Epithelial cell of proximal tubule (primary cell): Measurements from ENCODE around the gene KRT16. TPM values are rescaled to one million over a fixed set of nuclear protein-coding genes. Genes with fewer than 3 reads are reported as not detected.

Experiments used
- DNase-seq: peaks from one replicate; pipeline ENCODE4 v3.0.0-alpha.2; 2011; ENCODE audit warnings: low read depth
- H3K4me3 ChIP-seq: 2 replicates; pipeline ENCODE4 v1.5.1; 2011; ENCODE audit warnings: low read depth, mild to moderate bottlenecking, low read length
- CTCF ChIP-seq: conservative IDR thresholded peaks from 2 replicates; pipeline ENCODE4 v1.5.1; 2012; ENCODE audit warnings: low read depth, mild to moderate bottlenecking, low read length
- total RNA-seq: library from RNA; depleted of rRNA; stranded (reverse); fragments of >200 nt; gene quantifications from 2 replicates; pipeline ENCODE4 v1.2.3, GENCODE V29; 2015

The KRT16 gene
- total RNA-seq, 1 donor from 2014 or later, result 4.3 TPM

GRCh38 chr17:41565338-41565737 is 47.2 kb downstream of the KRT16 start:
- DNase-seq, result no peak
- no peak overlapping the region for H3K4me3 ChIP-seq
- TF ChIP-seq CTCF, result no peak

- TF ChIP-seq CTCF, result no peak
- DNase-seq, result no peak
- no peak overlapping the region for H3K4me3 ChIP-seq
These were observed 48.9 kb downstream of the KRT16 start for GRCh38 chr17:41563607-41564170.

GRCh38 chr17:41561554-41561953 is 51.0 kb downstream of the KRT16 start:
- H3K4me3 ChIP-seq, result no peak overlapping the region
- DNase-seq, result no peak
- TF ChIP-seq CTCF, result no peak

Other genes starting within 250 kb of the KRT16 start
- gene KRT33B, start 243.0 kb downstream of the KRT16 start, total RNA-seq, result 0.29 TPM in 2 replicates
- gene KRT34, start 230.5 kb downstream of the KRT16 start, total RNA-seq, result 4.2 and 15.1 TPM in 2 replicates
- gene KRT31, start 215.2 kb downstream of the KRT16 start, total RNA-seq, result not detected in 2 replicates
- not detected in 2 replicates for gene KRT37, start 188.2 kb downstream of the KRT16 start, total RNA-seq
- not detected in 2 replicates for gene KRT38, start 171.8 kb downstream of the KRT16 start, total RNA-seq
- not detected in 2 replicates for gene KRT32, start 145.4 kb downstream of the KRT16 start, total RNA-seq
- gene KRT35, start 131.6 kb downstream of the KRT16 start, total RNA-seq, result not detected in 2 replicates
- not detected in 2 replicates for gene KRT36, start 122.9 kb downstream of the KRT16 start, total RNA-seq
- gene KRT13, start 107.2 kb downstream of the KRT16 start, total RNA-seq, result 1.0 and 2.0 TPM in 2 replicates
- 4.6 and 15.6 TPM in 2 replicates for gene KRT15, start 93.9 kb downstream of the KRT16 start, total RNA-seq
- 1,090 and 2,137 TPM in 2 replicates for gene KRT19, start 84.5 kb downstream of the KRT16 start, total RNA-seq
- gene KRT9, start 40.7 kb downstream of the KRT16 start, total RNA-seq, result not detected in 2 replicates
- not detected in 2 replicates for gene KRT14, start 25.9 kb downstream of the KRT16 start, total RNA-seq
- gene KRT17, start 11.8 kb upstream of the KRT16 start, total RNA-seq, result 20.8 and 88.8 TPM in 2 replicates
- gene EIF1, start 76.1 kb upstream of the KRT16 start, total RNA-seq, result 59.0 and 86.7 TPM in 2 replicates
- gene GAST, start 99.6 kb upstream of the KRT16 start, total RNA-seq, result not detected in 2 replicates
- 0.06 and 0.14 TPM in 2 replicates for gene HAP1, start 121.9 kb upstream of the KRT16 start, total RNA-seq
- gene JUP, start 173.9 kb upstream of the KRT16 start, total RNA-seq, result 314 and 425 TPM in 2 replicates
- gene P3H4, start 199.2 kb upstream of the KRT16 start, total RNA-seq, result 47.8 and 55.5 TPM in 2 replicates
- gene FKBP10, start 200.2 kb upstream of the KRT16 start, total RNA-seq, result 106 and 143 TPM in 2 replicates
- gene NT5C3B, start 223.5 kb upstream of the KRT16 start, total RNA-seq, result 67.6 and 70.8 TPM in 2 replicates
- not detected in 2 replicates for gene KLHL10, start 225.1 kb upstream of the KRT16 start, total RNA-seq